Hypothalamus (tissue), 51 donors: ENCODE data around the gene RNF213.

Source experiments
- DNase-seq, 51 donors: peaks; one replicate each; lab custom pipeline; 2025; lab: John Stamatoyannopoulos, UW

RNF213 gene

DNA sequence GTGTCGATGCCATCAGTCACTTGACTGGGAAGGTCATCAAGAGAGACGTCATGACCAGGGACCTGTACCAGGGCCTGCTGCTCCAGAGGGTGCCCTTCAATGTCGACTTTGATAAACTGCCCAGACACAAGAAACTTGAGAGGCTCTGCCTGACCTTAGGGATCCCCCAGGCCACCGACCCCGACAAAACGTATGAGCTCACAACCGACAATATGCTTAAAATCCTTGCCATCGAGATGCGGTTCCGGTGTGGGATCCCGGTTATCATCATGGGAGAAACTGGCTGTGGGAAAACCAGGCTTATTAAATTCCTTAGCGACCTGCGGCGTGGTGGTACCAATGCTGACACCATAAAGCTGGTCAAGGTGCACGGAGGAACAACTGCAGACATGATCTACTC is 84.7 kb downstream of the RNF213 start:
- no peak for DNase-seq

- DNase-seq = no peak
These were observed 85.3 kb downstream of the RNF213 start for GRCh38 chr17:80345841-80346497.

GRCh38 chr17:80346498-80347275 is 86.0 kb downstream of the RNF213 start:
- DNase-seq = no peak

DNA sequence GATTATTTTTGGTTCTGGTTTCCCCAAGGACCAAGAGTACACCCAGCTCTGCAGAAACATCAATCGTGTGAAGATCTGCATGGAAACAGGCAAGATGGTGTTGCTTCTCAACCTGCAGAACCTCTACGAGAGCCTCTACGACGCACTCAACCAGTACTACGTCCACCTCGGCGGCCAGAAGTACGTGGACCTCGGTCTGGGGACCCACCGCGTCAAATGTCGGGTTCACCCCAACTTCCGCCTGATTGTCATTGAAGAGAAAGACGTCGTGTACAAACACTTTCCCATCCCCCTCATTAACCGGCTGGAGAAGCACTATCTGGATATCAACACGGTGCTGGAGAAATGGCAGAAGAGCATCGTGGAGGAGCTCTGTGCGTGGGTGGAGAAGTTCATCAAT is 86.9 kb downstream of the RNF213 start:
- DNase-seq = no peak

DNA sequence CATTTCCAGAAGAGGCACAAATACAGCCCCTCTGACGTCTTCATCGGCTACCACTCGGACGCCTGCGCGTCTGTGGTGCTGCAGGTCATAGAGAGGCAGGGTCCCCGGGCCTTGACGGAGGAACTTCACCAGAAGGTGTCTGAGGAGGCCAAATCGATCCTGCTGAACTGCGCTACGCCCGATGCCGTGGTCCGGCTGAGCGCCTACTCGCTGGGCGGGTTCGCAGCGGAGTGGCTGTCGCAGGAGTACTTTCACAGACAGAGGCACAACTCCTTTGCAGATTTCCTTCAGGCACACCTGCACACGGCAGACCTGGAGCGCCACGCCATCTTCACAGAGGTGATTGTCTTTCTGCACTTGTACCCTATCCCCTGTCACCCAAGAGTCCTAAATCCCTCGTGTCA is 87.3 kb downstream of the RNF213 start:
- no peak for DNase-seq

GRCh38 chr17:80348551-80349150 is 88.0 kb downstream of the RNF213 start:
- no peak for DNase-seq

DNA sequence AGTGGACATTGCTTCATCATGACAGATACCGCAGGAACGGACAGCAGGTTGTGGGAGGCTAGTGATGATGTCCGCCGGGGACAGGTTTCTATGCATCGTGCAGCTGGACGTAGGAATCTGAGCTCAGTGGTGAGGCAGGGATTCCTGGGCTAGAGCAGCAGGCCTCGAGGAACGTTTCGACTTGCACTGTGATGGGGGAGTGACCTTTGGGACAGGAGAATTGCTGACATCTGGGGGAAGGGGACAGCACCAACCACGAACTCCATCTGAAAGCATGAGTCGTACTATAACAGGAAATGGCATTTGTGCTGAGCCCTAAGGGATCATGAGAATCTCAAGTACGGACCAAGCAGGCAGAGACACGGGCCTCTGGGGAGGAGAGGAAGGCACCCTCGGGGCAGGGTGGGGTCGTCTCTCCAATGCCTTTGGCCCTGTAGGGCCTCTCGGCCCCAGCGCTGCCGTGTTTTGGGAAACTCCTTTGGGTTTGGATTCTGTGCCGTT is 88.5 kb downstream of the RNF213 start:
- DNase-seq = no peak

GRCh38 chr17:80349751-80350150 is 89.1 kb downstream of the RNF213 start:
- no peak for DNase-seq

GRCh38 chr17:80352216-80352895 is 91.7 kb downstream of the RNF213 start:
- no peak for DNase-seq

- DNase-seq = no peak
These were observed 92.5 kb downstream of the RNF213 start for GRCh38 chr17:80352991-80353665.

- no peak for DNase-seq
These were observed 93.1 kb downstream of the RNF213 start for GRCh38 chr17:80353718-80354275.

- no peak for DNase-seq
These were observed 93.7 kb downstream of the RNF213 start for GRCh38 chr17:80354336-80354735.

GRCh38 chr17:80356231-80356856 is 95.7 kb downstream of the RNF213 start:
- DNase-seq = no peak

GRCh38 chr17:80358131-80358530 is 97.5 kb downstream of the RNF213 start:
- no peak for DNase-seq

- DNase-seq = no peak
These were observed 98.2 kb downstream of the RNF213 start for GRCh38 chr17:80358861-80359260.

DNA sequence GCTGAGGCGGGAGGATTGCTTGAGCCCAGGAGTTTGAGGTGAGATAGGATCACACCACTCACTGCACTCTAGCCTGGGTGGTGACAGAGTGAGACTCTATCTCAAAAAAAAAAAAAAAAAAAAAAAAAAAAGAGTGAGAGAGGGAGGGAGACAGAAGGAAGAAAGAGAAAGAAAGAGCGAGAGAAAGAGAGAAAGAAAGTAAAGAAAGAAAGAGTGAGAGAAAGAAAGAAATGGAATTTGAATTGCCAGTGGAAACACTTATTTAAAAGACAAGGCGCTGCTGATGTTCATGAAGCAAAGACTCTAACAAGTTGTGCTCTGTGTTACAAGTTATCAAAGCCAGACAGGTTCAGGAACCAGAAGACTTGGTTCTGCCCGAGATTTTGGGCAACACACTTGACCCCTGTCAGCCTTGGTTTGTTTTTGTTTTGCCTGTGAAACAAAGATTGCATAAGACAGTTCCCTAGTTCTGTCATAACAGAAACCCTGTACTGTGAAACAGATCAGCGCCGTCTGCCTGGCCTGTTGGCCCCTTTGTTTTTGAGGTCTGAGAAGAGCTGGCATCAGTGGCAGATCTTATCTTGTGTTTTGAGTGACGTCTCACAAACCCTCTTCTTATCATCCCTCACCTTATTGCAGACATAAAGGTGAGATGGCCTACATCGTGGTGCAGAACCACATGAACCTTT is 98.9 kb downstream of the RNF213 start:
- no peak for DNase-seq

GRCh38 chr17:80360396-80360795 is 99.7 kb downstream of the RNF213 start:
- DNase-seq = no peak

DNA sequence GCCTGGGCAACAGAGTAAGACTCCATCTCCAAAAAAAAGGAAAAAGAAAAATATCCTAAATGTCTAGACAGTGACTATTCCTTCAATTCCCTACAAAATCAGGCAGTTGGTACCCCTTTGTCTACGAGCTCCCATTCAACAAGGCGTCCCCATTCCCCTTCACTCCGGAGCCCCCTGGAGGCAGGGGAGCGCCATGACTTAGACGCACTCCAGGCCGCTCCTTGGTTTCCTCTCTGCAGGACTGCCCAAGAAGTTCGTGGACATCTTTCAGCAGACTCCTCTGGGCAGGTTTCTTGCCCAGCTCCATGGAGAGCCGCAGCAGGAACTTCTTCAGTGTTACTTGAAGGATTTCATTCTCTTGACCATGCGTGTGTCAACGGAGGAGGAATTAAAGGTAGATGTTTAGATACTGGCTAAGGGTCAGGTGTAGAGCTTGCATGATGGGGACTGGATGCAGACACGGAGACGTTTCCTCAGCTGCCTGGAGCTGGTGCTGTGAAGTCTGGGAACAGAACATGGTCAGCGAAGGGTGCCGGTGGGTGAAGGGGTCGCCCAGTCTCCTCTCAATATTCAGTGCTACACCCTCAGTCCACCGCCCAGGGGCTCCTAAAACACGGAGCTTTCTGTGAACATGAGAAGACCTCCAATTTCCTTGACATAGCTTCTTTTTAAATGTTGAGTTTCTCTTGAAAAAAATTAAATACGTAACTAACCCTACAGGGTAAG is 101.0 kb downstream of the RNF213 start:
- no peak for DNase-seq
